ENCODE measurements around the gene UBASH3B.
"Not testable (repeated sequence)": the region's sequence is repeated elsewhere in the genome, so short reads cannot be mapped to it uniquely, and the experiment has no call there.

UBASH3B gene

GRCh38 chr11:122711362-122711761 is 55.8 kb downstream of the UBASH3B start:
- no peak for DNase-seq

DNA sequence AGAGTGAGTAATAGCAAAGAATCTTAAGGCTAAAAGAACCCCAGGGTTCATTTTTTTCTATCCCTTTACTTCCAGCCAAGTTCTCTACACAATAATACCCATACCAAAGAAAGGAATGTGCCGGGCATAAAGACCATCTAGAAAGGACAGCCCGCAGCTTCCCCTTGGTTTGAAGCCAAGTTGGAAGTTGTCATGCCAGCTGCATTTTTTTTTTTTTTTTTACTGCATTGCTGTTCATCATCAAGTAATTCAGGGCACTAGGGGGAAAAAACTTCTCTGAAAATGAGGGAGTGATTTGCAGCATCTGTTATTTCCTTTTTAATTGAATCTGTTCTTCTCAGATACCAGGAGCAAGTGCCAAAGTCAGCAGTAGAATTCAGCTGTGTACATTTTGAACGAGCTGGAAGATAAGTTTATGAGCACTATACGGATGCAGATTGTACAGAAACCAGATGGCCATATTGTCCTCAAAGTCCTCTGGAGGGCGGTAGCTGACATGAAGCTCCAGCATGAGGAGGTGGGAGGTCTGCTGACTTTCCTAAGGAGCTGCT is 56.4 kb downstream of the UBASH3B start:
- no peak for DNase-seq

- no peak for DNase-seq
These were observed 58.5 kb downstream of the UBASH3B start for GRCh38 chr11:122714004-122714403.

DNA sequence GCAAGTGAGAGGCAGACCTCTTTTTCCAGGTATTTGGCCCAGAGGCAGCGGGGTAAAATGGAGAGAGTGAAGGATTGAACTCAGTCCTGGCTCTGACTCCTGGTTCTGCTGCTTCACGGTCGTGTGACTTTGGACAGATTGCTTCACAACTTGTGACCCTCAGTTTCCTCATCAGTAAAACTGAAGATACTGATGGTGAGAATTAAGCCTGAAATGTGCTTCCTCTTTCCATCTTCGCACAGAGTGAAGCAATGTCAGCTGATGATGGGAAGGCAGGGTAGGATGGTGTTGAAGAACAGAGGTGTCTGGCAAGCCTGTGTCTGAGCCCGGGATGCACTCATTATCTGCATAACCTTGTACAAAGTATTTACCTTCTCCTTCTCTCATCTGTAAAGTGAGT is 59.0 kb downstream of the UBASH3B start:
- no peak for DNase-seq

GRCh38 chr11:122715548-122716440 is 60.3 kb downstream of the UBASH3B start:
- DNase-seq: no peak

DNA sequence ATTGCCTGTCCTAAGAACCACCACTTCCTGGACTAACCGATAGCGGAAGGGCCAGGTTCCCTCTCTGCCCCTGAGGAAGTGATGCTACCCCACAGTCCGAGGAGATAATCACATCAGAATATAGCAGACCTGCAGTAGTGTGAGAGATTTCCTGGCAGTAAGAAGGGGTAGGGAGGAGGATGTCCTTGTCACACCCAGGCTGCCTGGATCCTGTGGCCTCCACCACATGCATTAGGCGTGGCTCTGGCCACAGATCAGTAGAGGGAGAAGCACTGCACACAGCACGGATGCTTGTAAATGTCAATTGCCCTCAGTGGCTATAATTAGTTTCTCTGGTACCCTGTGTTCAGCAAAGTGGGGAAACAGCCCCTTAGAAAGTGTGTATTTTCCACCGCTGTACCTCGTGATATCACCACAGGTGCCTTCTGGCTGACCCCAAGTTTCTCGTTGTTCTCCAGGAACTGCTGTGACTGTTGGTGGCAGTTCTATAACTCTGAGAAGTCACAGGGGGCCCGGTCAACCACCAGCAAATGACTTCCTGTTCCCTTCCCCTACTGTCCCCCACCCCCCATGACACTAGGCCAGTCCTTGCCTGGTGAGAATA is 61.8 kb downstream of the UBASH3B start:
- DNase-seq: peak in 2 of 5 experiments; percentile 22 to 61

GRCh38 chr11:122720107-122720881 is 64.8 kb downstream of the UBASH3B start:
- DNase-seq: no peak

DNA sequence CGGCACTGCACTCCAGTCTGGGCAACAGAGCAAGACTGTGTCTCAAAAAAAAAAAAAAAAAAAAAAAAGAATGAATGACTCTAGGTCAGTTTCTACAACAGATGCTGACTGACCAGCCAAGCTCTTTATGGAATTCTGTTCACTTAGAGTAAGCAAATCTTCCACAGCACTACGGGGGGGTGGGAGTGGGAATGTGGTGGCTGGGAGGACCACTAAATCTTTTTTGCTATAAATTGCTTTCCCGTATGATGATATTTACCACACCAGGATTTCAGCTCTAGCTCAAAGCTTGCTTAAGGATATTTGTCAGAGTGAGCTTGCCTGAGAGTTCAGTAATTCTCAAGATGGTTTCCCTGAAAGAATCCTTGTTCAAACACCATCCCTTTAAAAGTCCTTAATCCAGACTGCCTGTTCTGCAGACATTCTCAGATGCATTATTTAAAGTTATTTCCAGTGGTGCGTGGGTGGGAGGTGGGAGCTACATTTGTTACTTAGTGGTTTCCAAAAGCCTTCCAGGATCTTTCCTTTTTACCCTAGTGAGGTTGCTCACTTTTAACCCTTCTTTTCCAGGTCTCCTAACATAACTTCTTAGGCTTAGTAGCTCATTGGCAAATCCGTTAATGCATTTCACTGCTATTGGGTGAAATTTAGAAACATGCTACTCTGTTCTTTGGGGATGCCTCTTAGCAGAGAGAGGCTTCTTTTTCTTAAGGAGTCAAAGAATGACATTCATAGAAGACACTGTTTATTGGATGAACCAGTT is 65.9 kb downstream of the UBASH3B start:
- DNase-seq: no peak

DNA sequence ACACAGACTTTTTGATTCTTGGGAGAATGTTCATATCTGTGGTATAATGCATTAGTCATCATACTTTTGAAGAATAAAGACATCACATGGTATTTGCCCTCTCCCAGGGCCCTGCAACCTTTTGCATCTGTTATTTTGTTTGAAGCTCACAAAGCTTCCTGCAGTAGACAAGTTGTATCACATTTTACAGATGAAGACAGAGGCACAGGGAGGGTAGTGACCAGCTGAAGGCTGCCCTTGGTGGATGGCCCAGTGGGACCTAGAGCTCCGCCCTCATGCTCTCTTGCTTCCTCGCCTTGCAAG is 66.4 kb downstream of the UBASH3B start:
- no peak for DNase-seq

GRCh38 chr11:122723106-122723505 is 67.6 kb downstream of the UBASH3B start:
- DNase-seq: no peak

- DNase-seq: peak in 1 of 5 experiments; percentile 33
These were observed 68.1 kb downstream of the UBASH3B start for GRCh38 chr11:122723576-122723975.

DNA sequence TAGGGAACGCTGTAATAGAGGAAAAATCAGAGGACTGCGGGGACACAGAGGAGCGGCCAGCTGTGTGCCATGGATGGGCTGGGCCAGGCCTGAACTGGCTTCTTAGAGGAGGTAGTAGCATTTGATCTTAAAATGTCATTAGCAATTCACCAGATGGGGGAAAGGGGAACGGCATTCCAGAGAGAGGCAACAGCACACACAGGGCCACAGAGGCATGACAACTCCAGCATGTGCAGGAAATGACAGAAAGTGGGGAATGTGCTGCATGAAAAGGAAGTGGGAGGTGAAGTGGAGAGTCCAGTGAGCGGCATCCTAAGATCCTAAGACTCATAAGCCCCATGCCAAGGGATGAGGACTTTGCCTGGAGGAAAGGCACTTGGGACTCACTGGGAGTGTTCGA is 69.0 kb downstream of the UBASH3B start:
- no peak for DNase-seq

DNA sequence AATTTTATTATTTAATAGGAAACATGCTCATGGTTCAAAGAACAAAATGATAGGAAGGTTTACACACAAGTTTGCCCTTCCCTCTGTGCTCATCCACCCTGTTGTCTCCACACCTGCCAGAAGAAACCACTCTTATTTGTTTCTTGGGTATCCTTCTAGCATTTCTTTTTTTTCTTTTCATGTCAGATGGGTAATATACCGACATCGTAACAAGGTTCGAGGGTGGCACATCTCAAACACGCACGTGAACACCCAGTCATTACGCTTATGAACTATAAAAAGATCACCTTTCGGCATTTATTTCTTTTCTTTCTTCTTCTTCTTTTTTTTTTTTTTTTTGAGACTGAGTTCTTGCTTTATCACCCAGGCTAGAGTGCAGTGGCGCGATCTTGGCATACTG is 70.5 kb downstream of the UBASH3B start:
- no peak for DNase-seq

- peak in 2 of 5 experiments; percentile 20 to 84 for DNase-seq
These were observed 71.8 kb downstream of the UBASH3B start for GRCh38 chr11:122727101-122727929.

- DNase-seq: no peak
These were observed 73.0 kb downstream of the UBASH3B start for GRCh38 chr11:122728561-122728960.

DNA sequence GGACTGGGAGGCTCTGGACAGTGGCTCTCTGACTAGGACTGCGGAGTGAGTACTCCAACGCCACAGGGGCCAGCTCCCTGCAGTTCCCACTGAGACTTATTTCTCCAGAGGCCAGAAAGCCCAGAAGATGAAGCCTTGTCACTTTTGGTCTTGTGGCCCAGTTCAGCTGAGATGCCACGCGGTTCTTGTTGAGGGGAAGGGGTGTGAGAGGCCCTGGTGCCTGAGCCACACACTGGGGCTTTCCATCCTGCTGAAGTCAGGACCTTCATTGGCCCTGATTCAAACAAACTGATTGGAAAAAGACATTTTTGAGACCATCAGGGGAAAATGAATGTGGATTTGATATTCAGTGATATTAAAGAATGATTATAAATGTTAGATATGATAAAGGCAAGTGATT is 73.6 kb downstream of the UBASH3B start:
- no peak for DNase-seq

DNA sequence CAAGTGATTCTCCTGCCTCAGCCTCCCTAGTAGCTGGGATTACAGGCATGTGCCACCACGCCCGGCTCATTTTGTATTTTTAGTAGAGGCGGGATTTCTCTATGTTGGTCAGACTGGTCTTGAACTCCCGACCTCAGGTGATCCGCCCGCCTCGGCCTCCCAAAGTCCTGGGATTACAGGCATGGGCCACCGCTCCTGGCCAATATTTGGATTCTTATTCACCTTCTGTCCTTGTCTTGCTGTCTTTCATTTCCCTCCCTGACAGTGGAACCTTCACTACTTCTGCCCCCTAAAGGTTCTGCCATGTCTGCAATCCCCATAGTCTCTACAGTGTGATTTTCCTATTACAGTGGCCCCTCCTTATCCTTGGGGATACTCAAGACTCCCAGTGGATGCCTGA is 75.2 kb downstream of the UBASH3B start:
- not testable (repeated sequence) for DNase-seq

DNA sequence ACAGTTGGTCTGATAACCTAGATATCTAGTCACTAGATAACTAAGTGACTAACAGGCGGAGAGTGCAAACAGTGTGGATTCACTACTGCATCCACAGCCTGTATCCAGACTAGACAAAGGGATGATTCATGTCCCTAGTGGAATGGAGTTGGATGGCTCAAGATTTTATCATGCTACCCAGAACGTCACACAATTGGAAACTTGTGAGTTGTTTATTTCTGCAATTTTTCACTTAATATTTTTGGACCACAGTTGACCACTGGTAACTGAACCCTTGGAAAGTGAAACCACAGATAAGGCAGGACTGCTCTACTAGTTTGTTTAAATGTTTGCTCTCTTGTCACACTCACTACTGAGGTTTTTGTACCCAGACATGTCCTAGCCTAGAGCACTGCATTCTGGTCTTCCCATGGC is 76.0 kb downstream of the UBASH3B start:
- DNase-seq: no peak

GRCh38 chr11:122732342-122733315 is 77.1 kb downstream of the UBASH3B start:
- DNase-seq: no peak

GRCh38 chr11:122733318-122733717 is 77.8 kb downstream of the UBASH3B start:
- DNase-seq: no peak
